Activated B cell treated with CpG ODN at 0.5 μM for 24 hours (primary cell): ENCODE data around the gene RELT. TPM values are rescaled to one million over a fixed set of nuclear protein-coding genes. Genes with fewer than 3 reads are reported as not detected.

Experiments used
- ATAC-seq: fragments of 200-7000 bp; cut with Tn5 transposase; one replicate; pipeline ENCODE4 v1.10.0; 2021; ENCODE audit warnings: low read depth, mild to moderate bottlenecking, moderate library complexity
- CTCF ChIA-PET: fragments of 350-600 bp; sonication (Branson Sonifier 250); formaldehyde crosslinking; loops from one replicate; lab custom pipeline; 2021; ENCODE audit warnings: antibody characterized with exemption; lab: Charles Lee
- POLR2A ChIA-PET: fragments of 350-600 bp; sonication (Branson Sonifier 250); formaldehyde crosslinking; loops from one replicate; lab custom pipeline; 2021; ENCODE audit warnings: antibody characterized with exemption; lab: Charles Lee
- DNase-seq: peaks from one replicate; pipeline ENCODE4 v3.0.0; 2022
- H3K27ac Mint-ChIP-seq: one replicate; pipeline ENCODE4 v1.8.0; 2020; ENCODE audit warnings: mixed read lengths
- H3K27me3 Mint-ChIP-seq: one replicate; pipeline ENCODE4 v1.8.0; 2021; ENCODE audit warnings: mixed read lengths
- H3K36me3 Mint-ChIP-seq: one replicate; pipeline ENCODE4 v1.8.0; 2021; ENCODE audit warnings: low read depth, mixed read lengths
- H3K4me1 Mint-ChIP-seq: one replicate; pipeline ENCODE4 v1.8.0; 2021; ENCODE audit warnings: mixed read lengths
- H3K4me3 Mint-ChIP-seq: one replicate; pipeline ENCODE4 v1.8.0; 2020; ENCODE audit warnings: mild to moderate bottlenecking, mixed read lengths
- H3K9me3 Mint-ChIP-seq: one replicate; pipeline ENCODE4 v1.8.0; 2020; ENCODE audit warnings: mixed read lengths
- CTCF ChIP-seq: fragments of 200-600 bp; IDR thresholded peaks from one replicate; pipeline ENCODE4 v1.8.0; 2022; ENCODE audit warnings: antibody characterized with exemption, mild to moderate bottlenecking
- intact Hi-C: fragments of 100-400 bp; cut with micrococcal nuclease; formaldehyde crosslinking; loops from one replicate; pipeline ENCODE4 v1.15.1; 2024
- total RNA-seq: library from RNA; stranded (reverse); gene quantifications from 2 replicates; pipeline ENCODE4 v1.2.3, GENCODE V29; 2022

Gene RELT
- total RNA-seq, 1 donor from 2014 or later: 90.1 TPM

- Mint-ChIP-seq H3K27me3 (no peaks in the 10 kb centered on the region), H3K36me3 (no peaks in the 10 kb centered on the region), H3K9me3 (no peaks in the 10 kb centered on the region), H3K4me1 (peaks cover 8% of the 10 kb centered on the region), H3K27ac (no peak overlapping the region), H3K4me3 (no peak overlapping the region)
- TF ChIP-seq CTCF: no peak
- intact Hi-C loops: no loop called here
- POLR2A ChIA-PET: no interaction called here
- CTCF ChIA-PET: no interaction called here
- DNase-seq: no peak
- ATAC-seq: no peak
Observed at GRCh38 chr11:73331138-73331916, 44.9 kb upstream of the RELT start.

GRCh38 chr11:73333173-73333572 is 43.0 kb upstream of the RELT start:
- no peak for DNase-seq
- intact Hi-C loops: no loop called here
- Mint-ChIP-seq H3K4me3 (no peak overlapping the region), H3K9me3 (no peaks in the 10 kb centered on the region), H3K27me3 (no peaks in the 10 kb centered on the region), H3K4me1 (no peaks in the 10 kb centered on the region), H3K27ac (no peak overlapping the region), H3K36me3 (no peaks in the 10 kb centered on the region)
- ChIA-PET POLR2A (interaction anchor here (0.6 kb wide), 1 partner anchor 34 kb away, joined by 7 read pairs; no protein-coding TSS in a partner anchor), CTCF (interaction anchor here (1.0 to 5.5 kb wide), 3 partner anchors 18 to 44 kb away, joined by 3 to 63 read pairs (median 5); partner anchors contain the start of gene ARHGEF17)
- ATAC-seq: no peak
- no peak for TF ChIP-seq CTCF

GRCh38 chr11:73333640-73334383 is 42.4 kb upstream of the RELT start:
- H3K36me3 Mint-ChIP-seq: no peaks in the 10 kb centered on the region

GRCh38 chr11:73334384-73335203 is 41.6 kb upstream of the RELT start:
- intact Hi-C loops: loop anchor here (1.0 to 5.0 kb wide), 4 partner anchors 27 to 862 kb away; no protein-coding TSS in a partner anchor
- DNase-seq (no peak), ATAC-seq (no peak)
- H3K27me3 Mint-ChIP-seq: no peaks in the 10 kb centered on the region
- no peaks in the 10 kb centered on the region for H3K36me3 Mint-ChIP-seq
- ChIA-PET POLR2A (interaction anchor here (0.6 to 1.3 kb wide), 3 partner anchors 26 to 412 kb away, joined by 5 to 6 read pairs (median 5); no protein-coding TSS in a partner anchor), CTCF (interaction anchor here (0.6 to 5.5 kb wide), 15 partner anchors 11 to 436 kb away, joined by 3 to 63 read pairs (median 4); partner anchors contain the start of gene ARHGEF17)
- TF ChIP-seq CTCF: no peak
- H3K27ac Mint-ChIP-seq: no peak overlapping the region
- H3K4me3 Mint-ChIP-seq: no peak overlapping the region
- H3K4me1 Mint-ChIP-seq: no peaks in the 10 kb centered on the region
- no peaks in the 10 kb centered on the region for H3K9me3 Mint-ChIP-seq

More at GRCh38 chr11:73333640-73334383, 42.4 kb upstream of the RELT start:
- Mint-ChIP-seq H3K9me3 (no peaks in the 10 kb centered on the region), H3K4me1 (no peaks in the 10 kb centered on the region), H3K27me3 (no peaks in the 10 kb centered on the region), H3K4me3 (no peak overlapping the region), H3K27ac (no peak overlapping the region)
- POLR2A ChIA-PET: interaction anchor here (0.6 kb wide), 1 partner anchor 35 kb away, joined by 7 read pairs; no protein-coding TSS in a partner anchor
- TF ChIP-seq CTCF: no peak
- CTCF ChIA-PET: interaction anchor here (1.0 to 5.5 kb wide), 3 partner anchors 17 to 44 kb away, joined by 3 to 63 read pairs (median 5); partner anchors contain the start of gene ARHGEF17
- ATAC-seq: no peak
- intact Hi-C loops: no loop called here
- DNase-seq: no peak
